Keratinocyte (primary cell): ENCODE results near the gene ARPC4. TPM values are rescaled to one million over a fixed set of nuclear protein-coding genes. Genes with fewer than 3 reads are reported as not detected.

Experiments
- DNase-seq: peaks from one replicate; pipeline ENCODE4 v3.0.0-alpha.2; 2011; ENCODE audit warnings: low read depth, missing footprints, low spot score
- FAIRE-seq: peaks from 2 replicates; lab custom pipeline; 2011; peaks lifted over from hg19 to GRCh38; lab: Jason Lieb, UNC
- H2AFZ ChIP-seq: 2 replicates; pipeline ENCODE4 v1.6.0; 2012; ENCODE audit warnings: low read length, control low read depth, inconsistent platforms; ENCODE audit not compliant: control insufficient read depth
- H3K27ac ChIP-seq: 2 replicates; pipeline ENCODE4 v1.5.1; 2011; ENCODE audit warnings: low read length; ENCODE audit not compliant: control insufficient read depth, insufficient read depth
- H3K27me3 ChIP-seq: 3 replicates; pipeline ENCODE4 v1.6.0; 2011; ENCODE audit warnings: low read length; ENCODE audit not compliant: control insufficient read depth, insufficient read depth; ENCODE audit errors: extremely low read depth
- H3K36me3 ChIP-seq, 2 experiments: 2 replicates in 1 of 2; 3 replicates in 1 of 2; pipeline ENCODE4 v1.5.1; 2011; ENCODE audit warnings: low read length in 2 of 2, mild to moderate bottlenecking in 1 of 2; ENCODE audit not compliant: control insufficient read depth in 2 of 2, insufficient read depth in 2 of 2; ENCODE audit errors: extremely low read depth in 1 of 2
- H3K4me1 ChIP-seq: 3 replicates; pipeline ENCODE4 v1.5.1; 2011; ENCODE audit warnings: low read length; ENCODE audit not compliant: control insufficient read depth, insufficient read depth; ENCODE audit errors: extremely low read depth
- H3K4me2 ChIP-seq: 3 replicates; pipeline ENCODE4 v1.6.0; 2011; ENCODE audit warnings: low read depth, low read length; ENCODE audit not compliant: control insufficient read depth, insufficient read depth; ENCODE audit errors: extremely low read depth
- H3K4me3 ChIP-seq, 3 experiments: fragments of 200-600 bp in 1 of 3; sonication (generic) in 1 of 3; 2 replicates in 2 of 3; 3 replicates in 1 of 3; pipeline ENCODE4 v1.5.1; 2011 to 2016; ENCODE audit warnings: low read length in 3 of 3, mild to moderate bottlenecking in 3 of 3, control low read depth in 2 of 3, inconsistent platforms in 1 of 3, low read depth in 1 of 3, mixed read lengths in 1 of 3, mixed run types in 1 of 3, moderate library complexity in 1 of 3; ENCODE audit not compliant: control insufficient read depth in 2 of 3, insufficient read depth in 2 of 3; ENCODE audit errors: extremely low read depth in 1 of 3
- H3K79me2 ChIP-seq: 2 replicates; pipeline ENCODE4 v1.6.0; 2012; ENCODE audit warnings: low read length; ENCODE audit not compliant: control insufficient read depth, insufficient read depth
- H3K9ac ChIP-seq: 3 replicates; pipeline ENCODE4 v1.6.0; 2011; ENCODE audit warnings: low read length; ENCODE audit not compliant: control insufficient read depth, insufficient read depth; ENCODE audit errors: extremely low read depth
- H3K9me1 ChIP-seq: 3 replicates; pipeline ENCODE4 v1.6.0; 2011; ENCODE audit warnings: low read length; ENCODE audit not compliant: control insufficient read depth, insufficient read depth; ENCODE audit errors: extremely low read depth
- H3K9me3 ChIP-seq: 2 replicates; pipeline ENCODE4 v1.5.1; 2012; ENCODE audit warnings: low read depth, low read length; ENCODE audit not compliant: control insufficient read depth
- H4K20me1 ChIP-seq: 3 replicates; pipeline ENCODE4 v1.6.0; 2011; ENCODE audit warnings: low read length; ENCODE audit not compliant: control insufficient read depth, insufficient read depth; ENCODE audit errors: extremely low read depth
- CTCF ChIP-seq, 3 experiments: IDR thresholded peaks in 1 of 3; conservative IDR thresholded peaks in 1 of 3; optimal IDR thresholded peaks in 1 of 3; 2 replicates in 2 of 3; 3 replicates in 1 of 3; pipeline versions ENCODE3 to v1.5.1; 2011; ENCODE audit warnings: low read length in 3 of 3, mild to moderate bottlenecking in 3 of 3, moderate library complexity in 2 of 3, control low read depth in 1 of 3, inconsistent platforms in 1 of 3; ENCODE audit not compliant: insufficient read depth in 2 of 3; ENCODE audit errors: extremely low read depth in 1 of 3
- EZH2 ChIP-seq: IDR thresholded peaks from one replicate; pipeline ENCODE4 v1.6.1; 2012; ENCODE audit warnings: inconsistent platforms, mild to moderate bottlenecking, low read length, moderate library complexity
- dilution Hi-C: fragments of 300-500 bp; cut with MboI; formaldehyde crosslinking; loops from one replicate; pipeline ENCODE4 v1.7.0; 2020; ENCODE audit warnings: low sequenced_read_pairs; ENCODE audit not compliant: extremely low pct_ligation_motif_present
- polyA plus RNA-seq, 5 experiments: library from polyadenylated mRNA; depleted of rRNA in 3 of 5; stranded (reverse) in 3 of 5; stranded (forward) in 1 of 5; unstranded in 1 of 5; fragments of >200 nt; gene quantifications; 1 replicate in 1 of 5; 2 replicates in 3 of 5; 3 replicates in 1 of 5; pipeline versions ENCODE4 v1.2.1 to v1.2.3, GENCODE V29; 2011 to 2012; ENCODE audit warnings: missing spikeins in 2 of 5, low read depth in 1 of 5, low replicate concordance in 1 of 5

ARPC4 gene
- polyA plus RNA-seq, 1 donor (not counting 4 experiments of a cell fraction or from before 2014, with no cell fraction given), result 173 TPM

- FAIRE-seq (no peak), DNase-seq (no peak)
- Histone ChIP-seq H3K36me3 (peaks cover 15 to 18% of the 10 kb centered on the region in 2 experiments), H3K9me3 (no peaks in the 10 kb centered on the region), H3K4me1 (no peaks in the 10 kb centered on the region), H3K4me3 (no peak overlapping the region), H3K9ac (no peak overlapping the region), H3K79me2 (no peaks in the 10 kb centered on the region), H3K27me3 (no peaks in the 10 kb centered on the region), H3K4me2 (no peak overlapping the region), H4K20me1 (no peaks in the 10 kb centered on the region), H3K9me1 (no peaks in the 10 kb centered on the region), H3K27ac (no peak overlapping the region), H2AFZ (no peak overlapping the region)
- dilution Hi-C loops, result no loop called here
- no peak for TF ChIP-seq EZH2
- TF ChIP-seq CTCF (optimal IDR thresholded peaks at IDR 0.05 in 1 of 3, IDR thresholded peaks at IDR 0.05 in 1 of 3, conservative IDR thresholded peaks at IDR 0.05 in 1 of 3; ENCODE audit: extremely low read depth in 1 of 3, insufficient read depth in 2 of 3, low read length in 3 of 3), result no peak
These were observed 31.9 kb upstream of the ARPC4 start for GRCh38 chr3:9760779-9761505.

- no peak overlapping the region for H3K9ac ChIP-seq
- H4K20me1 ChIP-seq, result no peaks in the 10 kb centered on the region
- FAIRE-seq, result no peak
- no peak for DNase-seq
- dilution Hi-C loops, result no loop called here
- H3K36me3 ChIP-seq, result peaks cover 9 to 13% of the 10 kb centered on the region in 2 experiments
- H3K27me3 ChIP-seq, result no peaks in the 10 kb centered on the region
- no peak overlapping the region for H3K27ac ChIP-seq
- no peak overlapping the region for H3K4me3 ChIP-seq
- no peaks in the 10 kb centered on the region for H3K9me1 ChIP-seq
- H3K79me2 ChIP-seq, result no peaks in the 10 kb centered on the region
- H3K4me1 ChIP-seq, result no peaks in the 10 kb centered on the region
- no peak overlapping the region for H2AFZ ChIP-seq
- no peaks in the 10 kb centered on the region for H3K9me3 ChIP-seq
- no peak overlapping the region for H3K4me2 ChIP-seq
- TF ChIP-seq EZH2 (no peak), CTCF (optimal IDR thresholded peaks at IDR 0.05 in 1 of 3, IDR thresholded peaks at IDR 0.05 in 1 of 3, conservative IDR thresholded peaks at IDR 0.05 in 1 of 3; ENCODE audit: extremely low read depth in 1 of 3, insufficient read depth in 2 of 3, low read length in 3 of 3) (no peak)
These were observed 31.0 kb upstream of the ARPC4 start for GRCh38 chr3:9761919-9762318.
